ENCODE results near the gene B9D1. TPM values are rescaled to one million over a fixed set of nuclear protein-coding genes. Genes with fewer than 3 reads are reported as not detected.

The B9D1 gene
- total and polyA plus RNA-seq, 9 of the 15 experiments (the other 6 are each of a cell fraction or from before 2014, with no cell fraction given): 8.9 to 28.0 (median 17.9) TPM

DNA sequence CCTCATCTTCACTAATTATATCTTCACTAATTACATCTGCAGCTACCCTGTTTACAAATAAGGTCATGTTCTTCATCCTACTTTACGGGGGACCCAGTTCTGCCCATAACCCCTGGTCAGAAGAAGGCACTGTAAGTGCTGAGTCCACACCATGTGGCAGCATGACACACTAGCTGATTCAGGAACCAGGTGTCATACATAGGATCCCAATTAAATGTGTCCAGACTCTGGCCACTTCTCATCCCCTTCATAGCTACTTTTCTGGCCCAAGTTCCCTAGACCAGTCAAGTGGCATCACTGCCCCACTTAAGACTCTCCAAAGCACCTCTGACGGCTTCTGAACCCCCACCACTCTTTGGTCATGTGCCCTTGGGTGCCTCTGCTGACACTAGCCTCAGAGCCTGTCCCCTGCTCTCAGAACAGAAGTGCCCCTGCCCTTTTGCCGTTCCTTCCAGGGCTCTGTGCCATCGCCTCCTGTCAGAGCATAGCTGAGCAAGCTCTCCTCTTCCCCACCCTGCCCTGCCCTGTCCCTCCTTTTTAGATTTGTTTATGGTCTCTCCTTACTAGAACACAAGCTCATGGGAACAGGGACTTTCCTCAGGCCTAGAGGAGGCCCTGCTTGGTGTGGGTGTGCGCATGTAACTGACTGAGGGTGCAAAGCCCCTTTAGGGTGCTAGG, 61.1 kb downstream of the B9D1 start (continued):
- TF ChIP-seq CUX1 (CRISPR knock-in tag; IDR thresholded peaks at IDR 0.05) (no peak), MTA2 (IDR thresholded peaks at IDR 0.05; ENCODE audit: low read depth) (no peak), TOE1 (IDR thresholded peaks at IDR 0.05; ENCODE audit: borderline replicate concordance) (no peak), TOE1 (CRISPR knock-in tag; IDR thresholded peaks at IDR 0.05; ENCODE audit: borderline replicate concordance, low read depth) (no peak), RBFOX2 (IDR thresholded peaks at IDR 0.05; ENCODE audit: low read depth, low read length) (no peak)

GRCh38 chr17:19299866-19300265, 62.7 kb downstream of the B9D1 start:
- no peak overlapping the region for H3K27ac ChIP-seq (ENCODE audit: extremely low read depth, low read depth, low read length)
- FAIRE-seq (no peak), DNase-seq (ENCODE audit: extremely low read depth in 1 of 4, low spot score in 3 of 4) (no peak), ATAC-seq (no peak)
- intact Hi-C loops (cut with micrococcal nuclease): no loop called here
- no peak overlapping the region for H3K9ac ChIP-seq (ENCODE audit: insufficient read depth in 1 of 2, low read depth in 2 of 2, low read length in 2 of 2)
- no peaks in the 10 kb centered on the region for H3K27me3 ChIP-seq (ENCODE audit: control insufficient read depth in 2 of 2, insufficient read depth in 2 of 2, low read length in 2 of 2)
- CTCF ChIA-PET (ENCODE audit: low intra/inter-chr PET ratio): no interaction called here
- H3K9me3 ChIP-seq (replicated peaks; ENCODE audit: control insufficient read depth, insufficient read depth, low read depth, low read length): no peaks in the 10 kb centered on the region
- BruUV-seq (replicated peaks): no TSS peak
- H3K4me2 ChIP-seq (ENCODE audit: insufficient read depth, low read length): no peak overlapping the region
- TF ChIP-seq ELF1 (tag; IDR thresholded peaks at IDR 0.05) (no peak), NR2F6 (CRISPR knock-in tag; IDR thresholded peaks at IDR 0.05) (no peak), SMAD2 (IDR thresholded peaks at IDR 0.05; ENCODE audit: low read depth, low read length) (no peak), PRPF4 (IDR thresholded peaks at IDR 0.05; ENCODE audit: insufficient read depth, low read depth, low read length, poor library complexity, severe bottlenecking) (no peak), JUN (IDR thresholded peaks at IDR 0.05; ENCODE audit: borderline replicate concordance, low read depth, low read length) (no peak), JUN (CRISPR knock-in tag; IDR thresholded peaks at IDR 0.05; ENCODE audit: borderline replicate concordance) (no peak), C11orf30 (IDR thresholded peaks at IDR 0.05; ENCODE audit: low read depth) (no peak)
- H3K4me1 ChIP-seq (replicated peaks in 1 of 2; ENCODE audit: control insufficient read depth in 2 of 2, insufficient read depth in 2 of 2, low read length in 2 of 2): peaks cover 16 to 18% of the 10 kb centered on the region in 2 experiments
- POLR2A ChIA-PET: no interaction called here
- in situ Hi-C loops (cut with MboI): no loop called here
- H3K9me1 ChIP-seq (ENCODE audit: control insufficient read depth, insufficient read depth, low read length): peaks cover 7% of the 10 kb centered on the region
- WGBS (ENCODE audit: insufficient coverage, low coverage, missing lambda C conversion rate): 77% methylated on average over 6 of the region's 7 CpGs
- no peaks in the 10 kb centered on the region for H4K20me1 ChIP-seq (replicated peaks; ENCODE audit: control insufficient read depth, insufficient read depth, low read length)
- H3K79me2 ChIP-seq (ENCODE audit: control insufficient read depth, insufficient read depth, low read length): peaks cover 7% of the 10 kb centered on the region; the same call in 1 of the 3 replicates
- no peak overlapping the region for H3K4me3 ChIP-seq
- no peak overlapping the region for H2AFZ ChIP-seq (ENCODE audit: low read depth, low read length)
- no peaks in the 10 kb centered on the region for H3K36me3 ChIP-seq (ENCODE audit: control insufficient read depth, insufficient read depth, low read length)

Data from K562 (cell line).